ENCODE data around the gene PPP1R7. TPM values are rescaled to one million over a fixed set of nuclear protein-coding genes. Genes with fewer than 3 reads are reported as not detected.

The PPP1R7 gene
- total and polyA plus RNA-seq, 2 of the 4 experiments (the other 2 are of a cell fraction): 60.8 to 70.0 TPM

DNA sequence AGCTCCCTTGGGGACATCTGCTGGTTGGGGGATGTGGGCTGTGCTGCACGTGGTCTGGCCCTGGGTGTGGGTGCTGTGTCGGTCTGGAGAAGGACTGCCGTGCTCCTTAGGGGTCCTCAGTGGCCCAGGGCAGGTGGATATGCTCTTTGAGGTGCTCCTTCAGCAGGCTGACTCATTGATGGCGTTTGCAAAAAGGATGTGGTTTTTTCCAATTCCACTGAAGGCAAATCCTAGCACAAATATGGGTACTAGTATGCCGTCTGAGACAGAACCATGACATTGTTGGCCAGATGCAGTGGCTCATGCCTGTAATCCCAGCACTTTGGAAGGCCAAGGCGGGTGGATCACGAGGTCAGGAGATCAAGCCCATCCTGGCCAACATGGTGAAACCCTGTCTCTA, 3.3 kb downstream of the PPP1R7 start:
- no peak overlapping the region for H3K23ac ChIP-seq (ENCODE audit: low read depth, low read length)
- WGBS, 2 experiments (ENCODE audit: extremely low coverage in 2 of 2, insufficient read length in 1 of 2): 80% methylated on average over 4 of the region's 7 CpGs; no CpG with 5 or more reads in 1 of the 2 experiments
- no peak overlapping the region for H3K4me3 ChIP-seq (ENCODE audit: insufficient read depth, low read depth, low read length)
- H2AFZ ChIP-seq (replicated peaks; ENCODE audit: low read length, poor library complexity): no peak overlapping the region
- no peak overlapping the region for H3K56ac ChIP-seq (ENCODE audit: extremely low read depth, insufficient read depth, low read length)
- in situ Hi-C loops (cut with MboI; ENCODE audit: low sequenced_read_pairs): no loop called here
- H4K5ac ChIP-seq (ENCODE audit: low read depth, low read length): no peak overlapping the region
- H2BK15ac ChIP-seq (ENCODE audit: low read depth, low read length): no peak overlapping the region
- H4K91ac ChIP-seq (ENCODE audit: insufficient read depth, low read depth, low read length): no peak overlapping the region
- H3K4me2 ChIP-seq (ENCODE audit: low read depth, low read length): no peak overlapping the region
- H3K27ac ChIP-seq (ENCODE audit: insufficient read depth, low read length): no peak overlapping the region
- H2AK9ac ChIP-seq (replicated peaks; ENCODE audit: low read depth, low read length, poor library complexity): peak overlapping the region; percentile 48
- ChIA-PET CTCF (no interaction called here), POLR2A (ENCODE audit: unreplicated experiment) (no interaction called here)
- no peak overlapping the region for H2BK5ac ChIP-seq (ENCODE audit: low read depth, low read length, poor library complexity, severe bottlenecking)
- no peak overlapping the region for H2BK120ac ChIP-seq (ENCODE audit: low read depth, low read length)
- H4K8ac ChIP-seq (ENCODE audit: low read depth in 2 of 2, low read length in 2 of 2): no peak overlapping the region
- TF ChIP-seq RAD21 (IDR thresholded peaks at IDR 0.05; ENCODE audit: low read length): no peak
- TF ChIP-seq USF2 (IDR thresholded peaks at IDR 0.05; ENCODE audit: low read depth, low read length): no peak
- TF ChIP-seq MXI1 (IDR thresholded peaks at IDR 0.05; ENCODE audit: borderline replicate concordance, low read depth, low read length): no peak
- no peak for TF ChIP-seq RCOR1 (IDR thresholded peaks at IDR 0.05; ENCODE audit: insufficient replicate concordance, low read length)
- TF ChIP-seq POLR2A (IDR thresholded peaks at IDR 0.05; ENCODE audit: low read depth, low read length): no peak
- no peak for TF ChIP-seq RFX5 (IDR thresholded peaks at IDR 0.05; ENCODE audit: low read depth, low read length)
- no peak for TF ChIP-seq BHLHE40 (IDR thresholded peaks at IDR 0.05; ENCODE audit: low read depth, low read length)
- TF ChIP-seq CTCF (conservative IDR thresholded peaks at IDR 0.05; ENCODE audit: low read depth, low read length): no peak
- TF ChIP-seq CHD1 (IDR thresholded peaks at IDR 0.05; ENCODE audit: low read depth, low read length): no peak
- no peak for TF ChIP-seq MAZ (IDR thresholded peaks at IDR 0.05; ENCODE audit: borderline replicate concordance, low read depth, low read length)
- no peak for TF ChIP-seq MAFK (IDR thresholded peaks at IDR 0.05; ENCODE audit: low read depth, low read length)
- TF ChIP-seq ELK1 (IDR thresholded peaks at IDR 0.05; ENCODE audit: borderline replicate concordance, low read depth, low read length): no peak
- no peak for TF ChIP-seq FOS (IDR thresholded peaks at IDR 0.05; ENCODE audit: low read depth, low read length)
- no peak for TF ChIP-seq CEBPB (IDR thresholded peaks at IDR 0.05; ENCODE audit: low read depth, low read length)
- TF ChIP-seq NFE2L2 (IDR thresholded peaks at IDR 0.05; ENCODE audit: low read depth, low read length): no peak
- H2AK5ac ChIP-seq (ENCODE audit: low read depth, low read length): 0 out of 2 replicates have a peak overlapping the region, but pooled peaks have one; percentile 21
- H3K9me3 ChIP-seq (ENCODE audit: control insufficient read depth, insufficient read depth, low read length): no peaks in the 10 kb centered on the region
- peaks cover 7% of the 10 kb centered on the region; the same call in 1 of the 2 replicates for H3K4me1 ChIP-seq (ENCODE audit: control insufficient read depth, insufficient read depth, low read length)
- no peak overlapping the region for H3K14ac ChIP-seq (replicated peaks; ENCODE audit: low read depth, low read length)
- ATAC-seq (ENCODE audit: low read depth) (no peak), DNase-seq (peak; percentile 54)
- H2BK20ac ChIP-seq (ENCODE audit: low read depth, low read length): no peak overlapping the region
- H3K18ac ChIP-seq (ENCODE audit: low read depth, low read length): no peak overlapping the region
- H3K27me3 ChIP-seq (ENCODE audit: control insufficient read depth, insufficient read depth, low read length): no peaks in the 10 kb centered on the region
- H3K9ac ChIP-seq (ENCODE audit: low read depth, low read length): no peak overlapping the region
- BruUV-seq (replicated peaks): no TSS peak
- intact Hi-C loops (cut with micrococcal nuclease): loop anchor here (5.0 kb wide), 1 partner anchor 241 kb away; no protein-coding TSS in a partner anchor
- peaks cover 20% of the 10 kb centered on the region for H3K9me1 ChIP-seq (ENCODE audit: insufficient read depth, low read length)
- dilution Hi-C loops (cut with HindIII; ENCODE audit: low sequenced_read_pairs, unreplicated experiment): no loop called here
- H3K36me3 ChIP-seq (ENCODE audit: control insufficient read depth, insufficient read depth, low read length): peaks cover 19% of the 10 kb centered on the region
- peaks cover 22 to 49% of the 10 kb centered on the region in 2 experiments for H3K79me1 ChIP-seq (ENCODE audit: low read depth in 1 of 2, low read length in 2 of 2)
- peaks cover 22% of the 10 kb centered on the region for H4K20me1 ChIP-seq (ENCODE audit: insufficient read depth, low read length)
- no peak overlapping the region for H3K4ac ChIP-seq (ENCODE audit: low read depth, low read length)

All from IMR-90 (cell line).